Body of pancreas (tissue), 4 donors: Measurements from ENCODE around the gene ANKRD33B. TPM values are rescaled to one million over a fixed set of nuclear protein-coding genes. Genes with fewer than 3 reads are reported as not detected.

Experiments
- ATAC-seq: fragments of 150-250 bp; one replicate; pipeline ENCODE4 v1.9.1; 2016
- DNase-seq, 4 donors: peaks; one replicate each; pipeline ENCODE4 v3.0.0-alpha.2; 2019
- H3K27ac ChIP-seq, 4 donors: fragments of 200-600 bp; sonication (generic); 1 replicate in 3 of 4; 2 replicates in 1 of 4; pipeline versions ENCODE4 v1.5.1 to v1.6.1; 2016 to 2019; ENCODE audit warnings: mild to moderate bottlenecking in 1 of 4, mixed read lengths in 1 of 4, moderate library complexity in 1 of 4
- H3K27me3 ChIP-seq, 2 donors: fragments of 200-600 bp; sonication (generic); one replicate each; pipeline ENCODE4 v1.6.0; 2016; ENCODE audit warnings: mild to moderate bottlenecking in 1 of 2
- H3K36me3 ChIP-seq, 2 donors: fragments of 200-600 bp; sonication (generic); replicated peaks in 1 of 2; 2 replicates each; pipeline ENCODE4 v1.5.1; 2016; ENCODE audit warnings: low read depth in 2 of 2; ENCODE audit not compliant: insufficient read depth in 1 of 2
- H3K4me1 ChIP-seq: fragments of 200-600 bp; sonication (generic); one replicate; pipeline ENCODE4 v1.6.0; 2016
- H3K4me3 ChIP-seq, 2 donors: fragments of 200-600 bp; sonication (generic); 1 replicate in 1 of 2; 2 replicates in 1 of 2; pipeline ENCODE4 v1.5.1; 2016 to 2019
- H3K9me3 ChIP-seq, 3 donors: fragments of 200-600 bp; sonication (generic); 1 replicate in 2 of 3; 2 replicates in 1 of 3; pipeline ENCODE4 v1.5.1; 2016
- CTCF ChIP-seq, 7 experiments: fragments of 450-650 bp in 4 of 7; fragments of 200-600 bp in 3 of 7; sonication (generic) in 3 of 7; IDR thresholded peaks; one replicate each; pipeline ENCODE4 v1.5.1; 2016 to 2019; ENCODE audit warnings: antibody characterized with exemption in 7 of 7
- POLR2A ChIP-seq, 3 donors: fragments of 450-650 bp; IDR thresholded peaks; one replicate each; pipeline ENCODE4 v1.6.1; 2016; ENCODE audit warnings: antibody characterized with exemption in 3 of 3, mild to moderate bottlenecking in 2 of 3
- WGBS, 2 donors: methylation state at CpG; one replicate each; pipeline ENCODE4 v1.1.5; 2017; 5-methylcytosine and 5-hydroxymethylcytosine counted together
- intact Hi-C: fragments of 100-400 bp; cut with DNase I; formaldehyde crosslinking; loops from one replicate; pipeline ENCODE4 v1.15.1; 2023
- total RNA-seq, 2 donors: library from RNA; depleted of rRNA; stranded (reverse); fragments of >200 nt; gene quantifications; one replicate each; pipeline ENCODE4 v1.1.0, GENCODE V29; 2016

The ANKRD33B gene
- total RNA-seq, 2 donors from 2014 or later = 2.3 to 3.9 TPM

GRCh38 chr5:10578293-10578665, 14.4 kb downstream of the ANKRD33B start:
- no peak for ATAC-seq
- no peak for DNase-seq
- 70 to 85% methylated on average over 1 of the region's 1 CpG for WGBS, 2 donors
- TF ChIP-seq CTCF (IDR thresholded peaks at IDR 0.05) = no peak
- no peak for TF ChIP-seq POLR2A (IDR thresholded peaks at IDR 0.05)
- intact Hi-C loops = no loop called here
- Histone ChIP-seq H3K4me1 (peaks cover 7% of the 10 kb centered on the region), H3K27ac (peak overlapping the region in 2 of 4 donors; percentile 10 to 49), H3K36me3 (no peaks in the 10 kb centered on the region), H3K4me3 (no peak overlapping the region), H3K27me3 (no peaks in the 10 kb centered on the region), H3K9me3 (no peaks in the 10 kb centered on the region)

- TF ChIP-seq POLR2A (IDR thresholded peaks at IDR 0.05) = no peak
- TF ChIP-seq CTCF (IDR thresholded peaks at IDR 0.05) = no peak
- no peak overlapping the region for H3K27ac ChIP-seq
- H3K36me3 ChIP-seq = no peaks in the 10 kb centered on the region
- no peaks in the 10 kb centered on the region for H3K9me3 ChIP-seq
- no peak overlapping the region for H3K4me3 ChIP-seq
- no peak for ATAC-seq
- no peak for DNase-seq
- peaks cover 7% of the 10 kb centered on the region for H3K4me1 ChIP-seq
- WGBS, 2 donors = 94 to 95% methylated on average over 6 of the region's 6 CpGs
- intact Hi-C loops = no loop called here
- H3K27me3 ChIP-seq = no peaks in the 10 kb centered on the region
Observed at GRCh38 chr5:10578869-10579268, 15.0 kb downstream of the ANKRD33B start.

- Histone ChIP-seq H3K4me1 (peaks cover 7% of the 10 kb centered on the region), H3K27me3 (no peaks in the 10 kb centered on the region), H3K27ac (no peak overlapping the region), H3K9me3 (no peaks in the 10 kb centered on the region), H3K4me3 (no peak overlapping the region), H3K36me3 (no peaks in the 10 kb centered on the region)
- WGBS, 2 donors = 75 to 78% methylated on average over 7 to 8 of the region's 8 CpGs
- intact Hi-C loops = no loop called here
- ATAC-seq (no peak), DNase-seq (no peak)
- TF ChIP-seq POLR2A (IDR thresholded peaks at IDR 0.05) (no peak), CTCF (IDR thresholded peaks at IDR 0.05) (no peak)
Observed at GRCh38 chr5:10579536-10580521, 16.0 kb downstream of the ANKRD33B start.

GRCh38 chr5:10580531-10581423, 16.9 kb downstream of the ANKRD33B start:
- DNase-seq = no peak
- intact Hi-C loops = no loop called here
- H3K4me3 ChIP-seq = no peak overlapping the region
- 84 to 88% methylated on average over 9 of the region's 9 CpGs for WGBS, 2 donors
- peaks cover 7% of the 10 kb centered on the region for H3K4me1 ChIP-seq
- no peaks in the 10 kb centered on the region for H3K27me3 ChIP-seq
- no peaks in the 10 kb centered on the region for H3K9me3 ChIP-seq
- no peak for TF ChIP-seq CTCF (IDR thresholded peaks at IDR 0.05)
- TF ChIP-seq POLR2A (IDR thresholded peaks at IDR 0.05) = no peak
- ATAC-seq = no peak
- H3K27ac ChIP-seq = no peak overlapping the region
- H3K36me3 ChIP-seq = no peaks in the 10 kb centered on the region
